ENCODE measurements around the gene MAGI2.

DNA sequence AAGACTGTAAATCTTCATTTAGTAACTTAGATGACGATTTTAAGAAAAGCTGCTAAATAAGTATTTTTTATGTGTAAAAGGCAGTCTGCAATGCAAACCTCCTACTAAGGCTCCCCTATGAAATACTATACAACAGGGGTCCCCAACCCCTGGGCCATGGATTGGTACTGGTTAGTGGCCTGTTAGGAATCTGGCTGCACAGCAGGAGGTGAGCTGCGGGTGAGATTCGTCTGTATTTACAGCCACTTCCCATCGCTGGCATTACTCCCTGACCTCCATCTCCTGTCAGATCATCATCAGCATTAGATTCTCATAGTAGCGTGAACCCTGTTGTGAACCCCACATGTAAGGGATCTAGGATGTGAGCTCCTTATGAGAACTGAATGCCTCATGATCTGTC, 580.4 kb downstream of the MAGI2 start:
- TF ChIP-seq, protein P1, sequence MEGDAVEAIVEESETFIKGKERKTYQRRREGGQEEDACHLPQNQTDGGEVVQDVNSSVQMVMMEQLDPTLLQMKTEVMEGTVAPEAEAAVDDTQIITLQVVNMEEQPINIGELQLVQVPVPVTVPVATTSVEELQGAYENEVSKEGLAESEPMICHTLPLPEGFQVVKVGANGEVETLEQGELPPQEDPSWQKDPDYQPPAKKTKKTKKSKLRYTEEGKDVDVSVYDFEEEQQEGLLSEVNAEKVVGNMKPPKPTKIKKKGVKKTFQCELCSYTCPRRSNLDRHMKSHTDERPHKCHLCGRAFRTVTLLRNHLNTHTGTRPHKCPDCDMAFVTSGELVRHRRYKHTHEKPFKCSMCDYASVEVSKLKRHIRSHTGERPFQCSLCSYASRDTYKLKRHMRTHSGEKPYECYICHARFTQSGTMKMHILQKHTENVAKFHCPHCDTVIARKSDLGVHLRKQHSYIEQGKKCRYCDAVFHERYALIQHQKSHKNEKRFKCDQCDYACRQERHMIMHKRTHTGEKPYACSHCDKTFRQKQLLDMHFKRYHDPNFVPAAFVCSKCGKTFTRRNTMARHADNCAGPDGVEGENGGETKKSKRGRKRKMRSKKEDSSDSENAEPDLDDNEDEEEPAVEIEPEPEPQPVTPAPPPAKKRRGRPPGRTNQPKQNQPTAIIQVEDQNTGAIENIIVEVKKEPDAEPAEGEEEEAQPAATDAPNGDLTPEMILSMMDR (conservative IDR thresholded peaks at IDR 0.05; ENCODE audit: low read depth, low read length): no peak
- TF ChIP-seq EZH2 (IDR thresholded peaks at IDR 0.05; ENCODE audit: borderline replicate concordance, low read depth, low read length, poor library complexity, severe bottlenecking): no peak

Data from A673 (cell line).